GM12865 (cell line): ENCODE data around the gene FAR2.

ENCODE experiments used
- DNase-seq: peaks from one replicate; pipeline ENCODE4 v3.0.0; 2010; ENCODE audit warnings: low read depth
- H3K4me3 ChIP-seq: 2 replicates; pipeline ENCODE4 v1.5.1; 2011; ENCODE audit warnings: mild to moderate bottlenecking, low read depth, low read length, control low read depth
- CTCF ChIP-seq: IDR thresholded peaks from 2 replicates; pipeline ENCODE4 v1.5.1; 2011; ENCODE audit warnings: low read length, control low read depth, low read depth, inconsistent platforms; ENCODE audit not compliant: insufficient read depth; ENCODE audit errors: missing control alignments

The FAR2 gene

GRCh38 chr12:29230800-29231560 is 81.9 kb downstream of the FAR2 start:
- TF ChIP-seq CTCF, result no peak
- no peak for DNase-seq
- no peak overlapping the region for H3K4me3 ChIP-seq

- H3K4me3 ChIP-seq, result no peak overlapping the region
- no peak for DNase-seq
- no peak for TF ChIP-seq CTCF
Observed at GRCh38 chr12:29232086-29232485, 83.0 kb downstream of the FAR2 start.

- TF ChIP-seq CTCF, result no peak
Observed at GRCh38 chr12:29234552-29234951, 85.5 kb downstream of the FAR2 start.

GRCh38 chr12:29234965-29235626 is 86.0 kb downstream of the FAR2 start:
- DNase-seq, result no peak
- no peak for TF ChIP-seq CTCF
- H3K4me3 ChIP-seq, result no peak overlapping the region

More at GRCh38 chr12:29234552-29234951, 85.5 kb downstream of the FAR2 start:
- no peak for DNase-seq
- no peak overlapping the region for H3K4me3 ChIP-seq

GRCh38 chr12:29238822-29239291 is 89.8 kb downstream of the FAR2 start:
- DNase-seq, result no peak
- H3K4me3 ChIP-seq, result no peak overlapping the region
- no peak for TF ChIP-seq CTCF

GRCh38 chr12:29239336-29239735 is 90.3 kb downstream of the FAR2 start:
- DNase-seq, result no peak
- no peak overlapping the region for H3K4me3 ChIP-seq

More at GRCh38 chr12:29239336-29239735, 90.3 kb downstream of the FAR2 start:
- no peak for TF ChIP-seq CTCF
